Transverse colon (tissue), 4 donors: ENCODE results near the gene JAZF1. TPM values are rescaled to one million over a fixed set of nuclear protein-coding genes. Genes with fewer than 3 reads are reported as not detected.

ENCODE experiments used
- DNase-seq: peaks from one replicate; pipeline ENCODE4 v3.0.0-alpha.2; 2019
- H3K27ac ChIP-seq, 4 donors: fragments of 200-600 bp; sonication (generic); 2 replicates each; pipeline ENCODE4 v1.5.1; 2016 to 2018; ENCODE audit warnings: inconsistent platforms in 4 of 4
- H3K27me3 ChIP-seq: fragments of 200-600 bp; sonication (generic); 2 replicates; pipeline ENCODE4 v1.5.1; 2017; ENCODE audit warnings: inconsistent platforms
- H3K36me3 ChIP-seq, 4 donors: fragments of 200-600 bp; sonication (generic); 2 replicates each; pipeline ENCODE4 v1.5.1; 2017 to 2019; ENCODE audit warnings: inconsistent platforms in 4 of 4
- H3K4me1 ChIP-seq, 4 donors: fragments of 200-600 bp; sonication (generic); 2 replicates each; pipeline ENCODE4 v1.5.1; 2017 to 2020; ENCODE audit warnings: inconsistent platforms in 4 of 4
- H3K4me3 ChIP-seq, 4 donors: fragments of 200-600 bp; sonication (generic); 1 replicate in 1 of 4; 2 replicates in 3 of 4; pipeline versions ENCODE4 v1.5.1 to v1.6.1; 2017 to 2019; ENCODE audit warnings: inconsistent platforms in 4 of 4
- H3K9me3 ChIP-seq, 2 donors: fragments of 200-600 bp; sonication (generic); 2 replicates each; pipeline ENCODE4 v1.5.1; 2017 to 2019; ENCODE audit warnings: inconsistent platforms in 2 of 2
- CTCF ChIP-seq, 5 experiments: fragments of 200-600 bp in 3 of 5; fragments of 450-650 bp in 2 of 5; sonication (generic) in 3 of 5; IDR thresholded peaks; 1 replicate in 2 of 5; 2 replicates in 3 of 5; pipeline ENCODE4 v1.5.1; 2016 to 2017; ENCODE audit warnings: antibody characterized with exemption in 5 of 5, inconsistent platforms in 3 of 5, mild to moderate bottlenecking in 2 of 5, moderate library complexity in 1 of 5
- EP300 ChIP-seq: sonication (generic); formaldehyde crosslinking; IDR thresholded peaks from one replicate; pipeline ENCODE4 v1.6.1; 2017; ENCODE audit warnings: antibody characterized with exemption, low read depth
- POLR2A ChIP-seq: fragments of 450-650 bp; IDR thresholded peaks from one replicate; pipeline ENCODE4 v1.6.1; 2016; ENCODE audit warnings: antibody characterized with exemption, mild to moderate bottlenecking, moderate library complexity
- POLR2AphosphoS5 ChIP-seq, 3 donors: sonication (generic); formaldehyde crosslinking; IDR thresholded peaks; one replicate each; pipeline ENCODE4 v1.6.1; 2016; ENCODE audit warnings: antibody characterized with exemption in 3 of 3
- WGBS, 2 donors: methylation state at CpG; one replicate each; pipeline ENCODE4 v1.1.5; 2018; ENCODE audit warnings: low coverage in 1 of 2; 5-methylcytosine and 5-hydroxymethylcytosine counted together
- in situ Hi-C, 4 donors: fragments of 200-750 bp; cut with MboI; loops; one replicate each; pipeline versions ENCODE4 v1.15.0 to v1.15.1; 2017; ENCODE audit warnings: low sequenced_read_pairs in 3 of 4, low pct_ligation_motif_present in 1 of 4, low pct_unique_long_range_greater_than_20kb in 1 of 4
- intact Hi-C: fragments of 100-400 bp; cut with DNase I; formaldehyde crosslinking; loops from one replicate; pipeline ENCODE4 v1.15.1; 2023; ENCODE audit warnings: low total_unique reads
- total RNA-seq, 4 donors: library from RNA; depleted of rRNA; stranded (reverse); fragments of >200 nt; gene quantifications; one replicate each; pipeline ENCODE4 v1.1.0, GENCODE V29; 2016

JAZF1 gene
- total RNA-seq, 4 donors from 2014 or later, result 11.0 to 12.2 (median 11.5) TPM

GRCh38 chr7:28083998-28084985 is 96.3 kb downstream of the JAZF1 start:
- TF ChIP-seq EP300, result no peak
- no peak for TF ChIP-seq POLR2A
- no peak for TF ChIP-seq POLR2AphosphoS5 (IDR thresholded peaks at IDR 0.05)
- no peak for TF ChIP-seq CTCF (IDR thresholded peaks at IDR 0.05)
- in situ Hi-C loops, result no loop called here
- no peaks in the 10 kb centered on the region for H3K9me3 ChIP-seq
- intact Hi-C loops, result loop anchor here (2.0 kb wide), 1 partner anchor 47 kb away; no protein-coding TSS in a partner anchor
- 82% methylated on average over 5 to 6 of the region's 6 CpGs for WGBS, 2 donors
- H3K27me3 ChIP-seq, result no peaks in the 10 kb centered on the region
- no peak for DNase-seq
- H3K27ac ChIP-seq, result peak overlapping the region; percentile 33 to 67 (median 56)
- peaks cover 0 to 33% (median 0%) of the 10 kb centered on the region in 4 donors for H3K4me1 ChIP-seq
- no peak overlapping the region for H3K4me3 ChIP-seq
- no peaks in the 10 kb centered on the region for H3K36me3 ChIP-seq

- TF ChIP-seq CTCF (IDR thresholded peaks at IDR 0.05) (no peak), POLR2AphosphoS5 (IDR thresholded peaks at IDR 0.05) (peak; percentile 55 to 62 (median 60))
- intact Hi-C loops, result loop anchor here (2.0 kb wide), 1 partner anchor 47 kb away; no protein-coding TSS in a partner anchor
- WGBS, 2 donors, result 81 to 84% methylated on average over 3 to 8 of the region's 8 CpGs
- H3K36me3 ChIP-seq, result no peaks in the 10 kb centered on the region
- H3K4me1 ChIP-seq, result peaks cover 0 to 30% (median 0%) of the 10 kb centered on the region in 4 donors
- no peaks in the 10 kb centered on the region for H3K9me3 ChIP-seq
- no peaks in the 10 kb centered on the region for H3K27me3 ChIP-seq
- peak overlapping the region; percentile 33 to 67 (median 56) for H3K27ac ChIP-seq
- in situ Hi-C loops, result no loop called here
- no peak overlapping the region for H3K4me3 ChIP-seq
- DNase-seq, result no peak
These were observed 97.2 kb downstream of the JAZF1 start for GRCh38 chr7:28083164-28083997.

- intact Hi-C loops, result loop anchor here (2.0 kb wide), 1 partner anchor 45 kb away; no protein-coding TSS in a partner anchor
- in situ Hi-C loops, result no loop called here
- TF ChIP-seq POLR2A (no peak), POLR2AphosphoS5 (IDR thresholded peaks at IDR 0.05) (no peak), CTCF (IDR thresholded peaks at IDR 0.05) (no peak), EP300 (no peak)
- Histone ChIP-seq H3K4me3 (no peak overlapping the region), H3K4me1 (peaks cover 0 to 42% (median 0%) of the 10 kb centered on the region in 4 donors), H3K27me3 (no peaks in the 10 kb centered on the region), H3K36me3 (no peaks in the 10 kb centered on the region), H3K27ac (peak overlapping the region in 1 of 4 donors; percentile 64), H3K9me3 (no peaks in the 10 kb centered on the region)
- 81 to 93% methylated on average over 5 of the region's 5 CpGs for WGBS, 2 donors
- no peak for DNase-seq
These were observed 98.5 kb downstream of the JAZF1 start for GRCh38 chr7:28082071-28082470.

- Histone ChIP-seq H3K27me3 (no peaks in the 10 kb centered on the region), H3K4me1 (peaks cover 0 to 52% (median 0%) of the 10 kb centered on the region in 4 donors), H3K9me3 (no peaks in the 10 kb centered on the region), H3K4me3 (no peak overlapping the region), H3K36me3 (no peaks in the 10 kb centered on the region), H3K27ac (no peak overlapping the region)
- intact Hi-C loops (no loop called here), in situ Hi-C loops (no loop called here)
- 50 to 57% methylated on average over 2 to 5 of the region's 5 CpGs for WGBS, 2 donors
- DNase-seq, result peak; percentile 24
- TF ChIP-seq CTCF (IDR thresholded peaks at IDR 0.05), result no peak
- no peak for TF ChIP-seq EP300
- no peak for TF ChIP-seq POLR2A
- TF ChIP-seq POLR2AphosphoS5 (IDR thresholded peaks at IDR 0.05), result no peak
These were observed 99.6 kb downstream of the JAZF1 start for GRCh38 chr7:28081016-28081415.
